Mesenchymal stem cell (in vitro differentiated cells and primary cell): ENCODE results near the gene STXBP4.
A peak's percentile ranks its signal among the peaks of the same experiment; 100 is the strongest.

Experiments used
- DNase-seq: peaks from one replicate; pipeline ENCODE4 v3.0.0-alpha.2; 2013
- H2AFZ ChIP-seq: one replicate; pipeline ENCODE4 v1.6.1; 2013; ENCODE audit warnings: low read depth, mild to moderate bottlenecking, control low read depth, inconsistent platforms, low read length, moderate library complexity
- H2AK5ac ChIP-seq: 2 replicates; pipeline ENCODE4 v1.6.1; 2013; ENCODE audit warnings: low read length, moderate library complexity, mild to moderate bottlenecking, inconsistent platforms; ENCODE audit not compliant: severe bottlenecking
- H2BK120ac ChIP-seq: one replicate; pipeline ENCODE4 v1.6.1; 2013; ENCODE audit warnings: low read depth, mild to moderate bottlenecking, inconsistent platforms, low read length, moderate library complexity
- H2BK12ac ChIP-seq, 2 experiments: one replicate each; pipeline ENCODE4 v1.6.1; 2013; ENCODE audit warnings: inconsistent platforms in 2 of 2, low read length in 2 of 2, mild to moderate bottlenecking in 2 of 2, moderate library complexity in 2 of 2, control low read depth in 1 of 2
- H2BK15ac ChIP-seq: one replicate; pipeline ENCODE4 v1.6.1; 2013; ENCODE audit warnings: mild to moderate bottlenecking, low read depth, inconsistent platforms; ENCODE audit not compliant: poor library complexity, severe bottlenecking
- H2BK5ac ChIP-seq: 2 replicates; pipeline ENCODE4 v1.6.1; 2013; ENCODE audit warnings: low read depth, mild to moderate bottlenecking, low read length, control low read depth, inconsistent platforms; ENCODE audit not compliant: poor library complexity, severe bottlenecking
- H3K14ac ChIP-seq, 2 experiments: one replicate each; pipeline ENCODE4 v1.6.1; 2013; ENCODE audit warnings: inconsistent platforms in 2 of 2, low read length in 2 of 2, control low read depth in 1 of 2, mild to moderate bottlenecking in 1 of 2, moderate library complexity in 1 of 2
- H3K18ac ChIP-seq, 2 experiments: one replicate each; pipeline ENCODE4 v1.6.1; 2013; ENCODE audit warnings: inconsistent platforms in 2 of 2, low read length in 2 of 2, control low read depth in 1 of 2, low read depth in 1 of 2, mild to moderate bottlenecking in 1 of 2
- H3K23ac ChIP-seq, 2 experiments: one replicate each; pipeline ENCODE4 v1.6.1; 2013; ENCODE audit warnings: inconsistent platforms in 2 of 2, low read length in 2 of 2, mild to moderate bottlenecking in 2 of 2, moderate library complexity in 2 of 2, control low read depth in 1 of 2
- H3K27ac ChIP-seq: 2 replicates; pipeline ENCODE4 v1.5.1; 2013; ENCODE audit warnings: mild to moderate bottlenecking, moderate library complexity, low read length, control low read depth, inconsistent platforms; ENCODE audit not compliant: poor library complexity, severe bottlenecking
- H3K27me3 ChIP-seq, 2 experiments: 2 replicates each; pipeline versions ENCODE4 v1.6.1 to v1.7.0; 2013; ENCODE audit warnings: low read length in 2 of 2, mild to moderate bottlenecking in 2 of 2, moderate library complexity in 2 of 2, control low read depth in 1 of 2, inconsistent platforms in 1 of 2; ENCODE audit not compliant: control insufficient read depth in 1 of 2, insufficient read depth in 1 of 2
- H3K36me3 ChIP-seq, 2 experiments: 2 replicates each; pipeline versions ENCODE4 v1.6.1 to v1.7.0; 2013; ENCODE audit warnings: low read length in 2 of 2, control low read depth in 1 of 2, inconsistent platforms in 1 of 2, low read depth in 1 of 2, mild to moderate bottlenecking in 1 of 2; ENCODE audit not compliant: insufficient read depth in 2 of 2, control insufficient read depth in 1 of 2
- H3K4ac ChIP-seq, 2 experiments: one replicate each; pipeline ENCODE4 v1.6.1; 2013; ENCODE audit warnings: inconsistent platforms in 2 of 2, low read length in 2 of 2, mild to moderate bottlenecking in 2 of 2, moderate library complexity in 2 of 2, control low read depth in 1 of 2, low read depth in 1 of 2
- H3K4me1 ChIP-seq: 2 replicates; pipeline ENCODE4 v1.6.1; 2013; ENCODE audit warnings: low read depth, low read length, control low read depth; ENCODE audit not compliant: control insufficient read depth, insufficient read depth
- H3K4me2 ChIP-seq: 2 replicates; pipeline ENCODE4 v1.6.1; 2013; ENCODE audit warnings: low read length, mild to moderate bottlenecking, inconsistent platforms; ENCODE audit not compliant: poor library complexity, severe bottlenecking
- H3K4me3 ChIP-seq, 2 experiments: 2 replicates each; pipeline versions ENCODE4 v1.5.1 to v1.7.0; 2013; ENCODE audit warnings: low read length in 2 of 2, mild to moderate bottlenecking in 2 of 2, control low read depth in 1 of 2, low read depth in 1 of 2; ENCODE audit not compliant: insufficient read depth in 1 of 2
- H3K79me1 ChIP-seq: replicated peaks from 2 replicates; pipeline ENCODE4 v1.6.1; 2013; ENCODE audit warnings: mild to moderate bottlenecking, control low read depth, low read length, inconsistent platforms; ENCODE audit not compliant: poor library complexity, severe bottlenecking
- H3K9ac ChIP-seq: 2 replicates; pipeline ENCODE4 v1.7.0; 2013; ENCODE audit warnings: mild to moderate bottlenecking, low read length, moderate library complexity
- H3K9me3 ChIP-seq: 2 replicates; pipeline ENCODE4 v1.7.0; 2013; ENCODE audit warnings: mild to moderate bottlenecking, low read length; ENCODE audit not compliant: control insufficient read depth
- H4K8ac ChIP-seq: one replicate; pipeline ENCODE4 v1.6.1; 2013; ENCODE audit warnings: inconsistent platforms, mild to moderate bottlenecking, low read length, moderate library complexity
- H4K91ac ChIP-seq: one replicate; pipeline ENCODE4 v1.6.1; 2013; ENCODE audit warnings: mild to moderate bottlenecking, low read length, inconsistent platforms
- WGBS: methylation state at CpG from one replicate; pipeline ENCODE4 v1.1.7; 2013; ENCODE audit warnings: mixed read lengths; 5-methylcytosine and 5-hydroxymethylcytosine counted together

STXBP4 gene

DNA sequence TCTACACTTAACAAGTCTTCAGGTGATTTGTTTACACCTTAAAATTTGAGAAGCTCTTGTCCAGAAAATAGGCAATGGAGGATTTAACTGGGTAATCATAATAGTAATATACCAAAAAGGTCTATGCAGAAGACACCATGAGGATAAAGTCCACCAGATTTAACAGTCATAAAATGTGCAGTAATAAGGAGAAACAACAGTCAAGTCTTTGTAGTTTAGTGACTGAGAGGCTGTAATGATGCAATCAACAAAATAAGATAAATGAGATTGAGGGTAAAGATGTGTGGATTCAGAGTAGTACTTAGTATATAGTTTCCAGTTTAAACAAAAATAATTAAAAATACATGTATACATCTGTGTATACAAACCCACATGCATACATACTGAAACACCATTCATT, 91.2 kb downstream of the STXBP4 start:
- no peak overlapping the region for H3K4ac ChIP-seq
- H2BK12ac ChIP-seq = no peak overlapping the region
- H3K27ac ChIP-seq = no peak overlapping the region
- no peak overlapping the region for H2BK15ac ChIP-seq
- no peak overlapping the region for H3K23ac ChIP-seq
- no peak overlapping the region for H2BK120ac ChIP-seq
- H3K36me3 ChIP-seq = no peaks in the 10 kb centered on the region
- no peaks in the 10 kb centered on the region for H3K9me3 ChIP-seq
- H4K91ac ChIP-seq = no peak overlapping the region
- H3K79me1 ChIP-seq = no peaks in the 10 kb centered on the region
- no peak overlapping the region for H4K8ac ChIP-seq
- H3K9ac ChIP-seq = no peak overlapping the region
- no peak overlapping the region for H3K18ac ChIP-seq
- no peak overlapping the region for H3K14ac ChIP-seq
- no peak overlapping the region for H3K4me2 ChIP-seq
- no peak overlapping the region for H2AK5ac ChIP-seq
- H3K4me3 ChIP-seq = no peak overlapping the region
- H2BK5ac ChIP-seq = no peak overlapping the region
- DNase-seq = no peak
- no peaks in the 10 kb centered on the region for H3K4me1 ChIP-seq
- H3K27me3 ChIP-seq = no peaks in the 10 kb centered on the region
- no peak overlapping the region for H2AFZ ChIP-seq

GRCh38 chr17:55062921-55063320, 94.4 kb downstream of the STXBP4 start:
- H2BK12ac ChIP-seq = no peak overlapping the region
- H2BK15ac ChIP-seq = no peak overlapping the region
- DNase-seq = no peak
- no peaks in the 10 kb centered on the region for H3K4me1 ChIP-seq
- H3K9me3 ChIP-seq = no peaks in the 10 kb centered on the region
- H2BK120ac ChIP-seq = no peak overlapping the region
- no peak overlapping the region for H3K23ac ChIP-seq
- H3K9ac ChIP-seq = no peak overlapping the region
- no peaks in the 10 kb centered on the region for H3K27me3 ChIP-seq
- no CpG with 5 or more reads among the region's 1 CpG for WGBS
- no peak overlapping the region for H3K4me3 ChIP-seq
- H3K79me1 ChIP-seq = no peaks in the 10 kb centered on the region
- no peak overlapping the region for H4K91ac ChIP-seq
- no peak overlapping the region for H4K8ac ChIP-seq
- no peak overlapping the region for H2AK5ac ChIP-seq
- H2BK5ac ChIP-seq = no peak overlapping the region
- no peak overlapping the region for H3K14ac ChIP-seq
- H3K4me2 ChIP-seq = no peak overlapping the region
- no peak overlapping the region for H2AFZ ChIP-seq
- no peaks in the 10 kb centered on the region for H3K36me3 ChIP-seq
- H3K4ac ChIP-seq = no peak overlapping the region
- H3K27ac ChIP-seq = no peak overlapping the region
- no peak overlapping the region for H3K18ac ChIP-seq

DNA sequence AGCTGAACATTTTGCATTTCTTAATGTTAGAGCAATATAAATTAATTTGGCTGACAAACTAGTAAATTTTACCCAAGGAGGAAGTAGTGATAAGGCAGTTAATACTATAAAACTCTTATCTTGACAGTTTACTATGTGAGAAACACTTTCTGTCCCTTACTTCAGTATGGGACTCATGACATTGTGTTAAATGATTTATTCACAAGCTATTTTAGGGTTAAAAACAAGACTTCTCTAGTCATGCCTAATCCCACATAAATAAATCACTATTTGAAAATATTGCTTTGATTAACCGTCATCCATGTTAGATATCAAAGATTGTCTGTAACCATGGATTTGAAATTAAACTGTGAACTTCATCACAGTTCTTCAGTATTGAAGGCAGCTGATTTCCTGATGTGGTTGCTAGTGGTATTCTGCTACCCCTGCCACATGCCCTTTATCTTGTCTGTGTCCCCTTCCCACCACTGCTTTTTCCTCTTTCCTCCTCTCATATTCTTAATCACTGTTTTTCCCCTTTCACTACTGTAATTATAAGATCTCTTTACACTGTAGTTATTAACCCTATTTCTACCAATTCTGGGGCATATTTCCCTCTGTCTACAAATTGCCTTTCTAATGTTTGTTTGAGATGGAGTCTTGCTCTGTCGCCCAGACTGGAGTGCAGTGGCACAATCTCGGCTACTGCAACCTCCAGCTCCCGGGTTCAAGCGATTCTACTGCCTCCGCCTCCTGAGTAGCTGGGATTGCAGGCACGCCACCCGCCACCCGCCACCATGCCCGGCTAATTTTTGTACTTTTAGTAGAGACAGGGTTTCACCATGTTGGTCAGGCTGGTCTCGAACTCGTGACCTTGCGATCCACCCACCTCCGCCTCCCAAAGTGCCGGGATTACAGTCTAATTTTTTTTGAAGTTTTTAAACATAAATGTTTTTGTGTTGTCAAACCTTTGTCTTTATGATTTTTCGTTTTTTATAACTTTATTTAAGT, 95.6 kb downstream of the STXBP4 start:
- Histone ChIP-seq H3K23ac (no peak overlapping the region), H3K9me3 (no peaks in the 10 kb centered on the region), H3K4me1 (no peaks in the 10 kb centered on the region), H3K27me3 (no peaks in the 10 kb centered on the region), H2BK15ac (no peak overlapping the region), H4K91ac (no peak overlapping the region), H3K4me3 (no peak overlapping the region), H3K14ac (no peak overlapping the region), H3K18ac (no peak overlapping the region), H2BK12ac (no peak overlapping the region), H2AK5ac (no peak overlapping the region), H3K36me3 (no peaks in the 10 kb centered on the region), H3K27ac (no peak overlapping the region), H3K4me2 (no peak overlapping the region), H3K79me1 (no peaks in the 10 kb centered on the region), H4K8ac (no peak overlapping the region), H2AFZ (no peak overlapping the region), H2BK5ac (no peak overlapping the region), H3K4ac (no peak overlapping the region), H2BK120ac (no peak overlapping the region), H3K9ac (no peak overlapping the region)
- WGBS = 97% methylated on average over 9 of the region's 16 CpGs
- no peak for DNase-seq

DNA sequence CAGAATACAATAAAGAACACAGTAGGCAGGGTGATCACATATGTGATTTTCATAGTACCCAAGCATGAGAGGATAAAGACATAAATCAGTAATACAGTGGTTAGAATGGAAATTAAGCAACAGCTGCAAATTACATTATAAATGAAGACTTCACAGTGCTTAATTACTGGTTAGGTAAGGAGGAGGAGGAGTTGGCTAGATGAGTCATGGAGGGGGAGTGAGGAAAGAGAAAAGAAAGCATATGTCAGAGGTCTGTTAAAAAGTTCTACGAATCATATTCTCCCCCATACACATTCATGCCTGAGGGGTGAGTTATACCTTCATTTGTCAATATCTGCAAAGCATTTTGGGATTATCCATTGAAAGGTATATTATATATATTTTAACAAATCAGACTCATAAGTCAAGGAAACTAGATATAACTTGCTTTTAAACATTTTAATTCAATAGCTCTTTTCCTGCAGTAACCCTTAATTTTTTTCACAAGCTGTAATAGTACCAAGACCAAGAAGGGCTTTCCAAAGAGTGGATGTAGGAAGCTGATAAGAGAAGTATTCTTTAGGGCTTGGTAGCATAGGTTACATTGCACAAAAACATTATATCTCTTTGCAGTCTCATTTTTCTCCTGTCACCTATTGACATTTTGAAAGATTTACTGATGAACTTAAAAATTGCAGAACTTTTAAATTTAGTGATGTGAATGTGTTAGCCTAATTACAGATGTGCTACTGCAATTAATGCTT, 99.3 kb downstream of the STXBP4 start:
- Histone ChIP-seq H3K9me3 (no peaks in the 10 kb centered on the region), H3K36me3 (no peaks in the 10 kb centered on the region), H4K8ac (no peak overlapping the region), H2AK5ac (no peak overlapping the region), H3K18ac (no peak overlapping the region), H3K4ac (no peak overlapping the region), H2BK12ac (no peak overlapping the region), H4K91ac (no peak overlapping the region), H3K9ac (no peak overlapping the region), H3K14ac (no peak overlapping the region), H3K4me3 (no peak overlapping the region), H2BK5ac (no peak overlapping the region), H3K27me3 (no peaks in the 10 kb centered on the region), H2AFZ (no peak overlapping the region), H2BK120ac (no peak overlapping the region), H3K79me1 (no peaks in the 10 kb centered on the region), H3K23ac (no peak overlapping the region), H3K4me2 (no peak overlapping the region), H2BK15ac (no peak overlapping the region), H3K4me1 (no peaks in the 10 kb centered on the region), H3K27ac (no peak overlapping the region)
- peak; percentile 28 for DNase-seq
- no CpG with 5 or more reads among the region's 1 CpG for WGBS
